SJCRH30 (cell line): ENCODE data around the gene CABP1. TPM values are rescaled to one million over a fixed set of nuclear protein-coding genes. Genes with fewer than 3 reads are reported as not detected.
"Not testable (repeated sequence)": the region's sequence is repeated elsewhere in the genome, so short reads cannot be mapped to it uniquely, and the experiment has no call there.

Source experiments
- DNase-seq, 2 experiments: peaks; one replicate each; pipeline ENCODE4 v3.0.0-alpha.2; 2015 to 2020
- H3K27ac ChIP-seq: fragments of 250-450 bp; sonication (Bioruptor Pico); 2 replicates; pipeline ENCODE4 v1.5.1; 2020; ENCODE audit warnings: mild to moderate bottlenecking, moderate library complexity
- H3K27me3 ChIP-seq: fragments of 250-450 bp; sonication (Bioruptor Pico); 2 replicates; pipeline ENCODE4 v1.5.1; 2020; ENCODE audit warnings: mild to moderate bottlenecking, moderate library complexity
- H3K36me3 ChIP-seq: fragments of 250-450 bp; sonication (Bioruptor Pico); 2 replicates; pipeline ENCODE4 v1.5.1; 2020; ENCODE audit warnings: mild to moderate bottlenecking, moderate library complexity
- H3K4me1 ChIP-seq: fragments of 250-450 bp; sonication (Bioruptor Pico); 2 replicates; pipeline ENCODE4 v1.5.1; 2020; ENCODE audit warnings: mild to moderate bottlenecking, moderate library complexity
- H3K4me3 ChIP-seq: fragments of 250-450 bp; sonication (Bioruptor Pico); 2 replicates; pipeline ENCODE4 v1.5.1; 2020; ENCODE audit warnings: mild to moderate bottlenecking, moderate library complexity
- H3K9me3 ChIP-seq: fragments of 250-450 bp; sonication (Bioruptor Pico); replicated peaks from 2 replicates; pipeline ENCODE4 v1.5.1; 2020; ENCODE audit warnings: mild to moderate bottlenecking, moderate library complexity
- total RNA-seq: library from RNA; depleted of rRNA; stranded (reverse); fragments of >200 nt; shearing (Covaris generic); gene quantifications from 2 replicates; pipeline ENCODE4 v1.2.3, GENCODE V29; 2014

Gene CABP1
- total RNA-seq, 1 experiment from 2014 or later, result 2.7 TPM

DNA sequence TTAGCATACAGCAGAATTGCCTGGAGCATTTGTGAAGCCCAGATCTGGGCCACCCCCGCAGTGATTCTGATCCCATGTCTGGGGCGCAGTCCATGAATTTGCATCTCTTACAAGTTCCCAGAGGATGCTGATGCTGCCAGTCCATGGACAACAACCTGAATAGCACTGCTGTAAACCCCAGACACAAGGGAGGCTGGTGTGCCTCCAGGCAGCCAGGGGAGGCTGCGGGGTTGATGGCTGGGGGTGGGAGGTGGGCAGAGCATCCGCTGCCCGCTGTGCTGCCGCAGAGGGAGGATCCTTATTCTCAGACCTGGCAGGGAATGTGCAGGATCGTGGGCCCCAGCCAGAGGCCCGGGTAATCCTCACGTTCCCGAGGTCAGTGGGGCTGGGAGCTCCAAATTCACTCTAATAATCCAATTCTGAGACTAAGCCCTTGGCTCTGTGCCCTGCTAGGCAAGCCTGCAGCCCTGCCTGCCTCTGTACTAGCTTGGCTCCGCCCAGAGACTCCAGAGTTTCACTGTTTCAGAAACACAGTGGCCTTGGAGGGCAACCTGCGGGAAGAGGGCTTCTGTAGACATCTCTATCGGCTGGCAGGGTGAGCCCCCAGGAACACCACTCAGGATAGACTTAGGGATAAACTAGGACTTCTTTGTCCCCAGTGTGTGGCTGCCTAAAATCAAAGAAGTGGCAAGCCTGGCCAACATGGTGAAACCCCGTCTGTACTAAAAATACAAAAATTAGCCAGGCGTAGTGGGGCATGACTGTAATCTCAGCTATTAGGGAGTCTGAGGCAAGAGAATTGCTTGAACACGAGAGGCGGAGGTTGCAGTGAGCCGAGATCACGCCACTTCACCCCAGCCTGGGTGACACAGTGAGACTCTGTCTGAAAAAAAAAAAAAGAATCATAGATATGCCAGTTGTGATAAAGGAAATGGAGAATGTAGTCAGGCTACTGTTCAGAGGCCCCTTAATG lies 28.7 kb downstream of the CABP1 start:
- Histone ChIP-seq H3K9me3 (no peaks in the 10 kb centered on the region), H3K4me1 (peaks cover 16% of the 10 kb centered on the region; the same call in 1 of the 2 replicates), H3K4me3 (peak overlapping the region; percentile 31), H3K36me3 (no peaks in the 10 kb centered on the region), H3K27me3 (no peaks in the 10 kb centered on the region; the same call in 1 of the 2 replicates), H3K27ac (no peak overlapping the region)
- peak; percentile 67 to 73 for DNase-seq

DNA sequence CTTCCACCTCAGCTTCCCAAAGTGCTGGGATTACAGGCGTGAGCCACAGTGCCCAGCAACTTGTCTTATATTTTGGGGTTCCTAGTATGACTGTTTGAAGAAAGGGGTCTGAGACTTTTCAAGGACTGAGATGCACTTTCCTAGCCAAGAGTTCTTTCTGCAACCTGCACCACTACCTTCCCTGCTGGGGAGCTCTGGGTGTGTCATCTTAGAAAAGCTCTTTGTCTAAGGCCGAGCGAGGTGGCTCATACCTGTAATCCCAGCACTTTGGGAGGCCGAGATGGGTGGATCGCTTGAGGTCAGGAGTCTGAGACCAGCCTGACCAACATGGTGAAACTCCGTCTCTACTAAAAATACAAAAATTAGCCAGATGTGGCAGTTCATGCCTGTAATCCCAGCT lies 29.8 kb downstream of the CABP1 start:
- not testable (repeated sequence) for H3K36me3 ChIP-seq, H3K4me3 ChIP-seq, H3K27ac ChIP-seq, DNase-seq, H3K27me3 ChIP-seq, H3K9me3 ChIP-seq
- peaks cover 16% of the 10 kb centered on the region; the same call in 1 of the 2 replicates for H3K4me1 ChIP-seq

DNA sequence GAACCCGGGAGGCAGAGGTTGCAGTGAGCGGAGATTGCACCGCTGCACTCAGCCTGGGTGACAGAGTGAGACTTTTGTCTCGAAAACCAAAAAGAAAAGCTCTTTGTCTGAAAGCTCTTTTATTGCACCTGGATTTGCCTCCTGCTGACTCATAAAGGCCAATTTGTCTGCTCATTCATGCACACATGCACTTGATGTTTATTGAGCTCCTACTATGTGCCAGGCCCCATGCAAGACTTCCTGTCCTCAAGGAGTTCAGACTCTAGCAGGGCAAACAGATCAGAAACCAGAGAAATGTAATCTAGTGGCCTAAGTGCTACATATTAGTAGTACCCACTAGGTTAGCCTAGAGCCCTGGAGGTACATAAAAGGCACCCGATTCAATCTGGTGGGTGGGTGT lies 30.2 kb downstream of the CABP1 start:
- no peak for DNase-seq
- peaks cover 16% of the 10 kb centered on the region; the same call in 1 of the 2 replicates for H3K4me1 ChIP-seq
- H3K9me3 ChIP-seq, result no peaks in the 10 kb centered on the region
- no peak overlapping the region for H3K4me3 ChIP-seq
- no peaks in the 10 kb centered on the region for H3K36me3 ChIP-seq
- H3K27ac ChIP-seq, result no peak overlapping the region
- H3K27me3 ChIP-seq, result no peaks in the 10 kb centered on the region; the same call in 1 of the 2 replicates

DNA sequence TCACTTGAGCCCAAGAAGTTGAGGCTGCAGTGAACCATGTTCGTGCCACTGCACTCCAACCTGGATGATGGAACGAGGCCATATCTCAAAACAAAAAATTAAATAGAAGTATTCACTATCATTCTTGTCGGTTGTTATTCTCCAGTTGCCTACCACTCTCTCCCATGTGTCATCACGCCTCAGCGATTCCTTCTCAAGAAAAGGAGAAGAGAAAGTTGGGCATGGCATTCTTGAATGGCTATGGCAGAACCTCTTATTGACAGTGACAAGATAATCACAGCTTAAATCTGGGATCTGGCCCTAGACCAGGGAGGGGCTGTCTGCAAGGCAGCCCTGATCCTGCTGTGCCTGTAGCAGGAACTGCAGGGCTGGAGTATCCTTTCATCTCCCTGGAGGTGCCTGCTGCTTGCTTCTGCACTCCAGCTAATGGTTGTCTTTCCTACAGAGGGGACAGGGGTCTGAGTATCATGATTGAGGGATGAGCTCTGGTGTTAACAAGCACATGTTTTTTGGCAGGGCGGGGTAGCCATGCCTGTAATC lies 33.7 kb downstream of the CABP1 start:
- no peaks in the 10 kb centered on the region for H3K36me3 ChIP-seq
- no peak overlapping the region for H3K4me3 ChIP-seq
- DNase-seq, result no peak
- H3K9me3 ChIP-seq, result no peaks in the 10 kb centered on the region
- H3K27me3 ChIP-seq, result no peaks in the 10 kb centered on the region; the same call in 1 of the 2 replicates
- H3K4me1 ChIP-seq, result peaks cover 5% of the 10 kb centered on the region; the same call in 1 of the 2 replicates
- no peak overlapping the region for H3K27ac ChIP-seq

DNA sequence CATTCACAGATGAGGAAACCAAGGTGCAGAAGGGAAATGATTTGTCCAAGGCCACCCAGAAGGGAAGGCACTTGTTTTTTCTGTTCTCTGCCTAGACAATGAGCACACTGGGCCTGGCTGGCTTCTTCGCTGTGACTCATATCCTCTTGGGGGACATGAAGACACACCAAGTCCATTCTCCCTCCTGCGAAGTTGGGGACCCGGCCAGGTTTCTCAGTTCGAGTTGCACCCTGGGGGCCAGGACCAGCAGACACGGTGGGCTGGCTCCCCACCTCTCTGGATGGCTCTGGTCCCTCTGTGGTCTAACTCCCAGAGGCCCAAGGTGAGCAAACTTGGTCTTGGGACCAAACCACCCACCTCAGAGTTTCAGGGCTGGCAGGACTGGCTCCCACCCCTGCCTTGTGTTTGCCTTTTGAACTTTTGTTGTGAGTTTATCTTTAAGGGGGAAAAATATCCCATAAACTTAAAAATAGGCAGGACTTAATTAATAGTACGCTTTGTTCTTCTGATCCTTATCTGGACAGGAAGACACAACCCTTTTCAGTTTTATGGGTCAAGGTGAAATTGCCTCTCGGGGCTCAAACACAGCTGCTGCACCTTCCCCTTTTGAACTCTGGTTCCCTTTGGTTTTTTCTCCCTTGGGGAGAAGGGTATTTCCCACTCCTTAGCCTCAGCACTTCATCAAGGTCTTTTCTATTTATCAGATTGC lies 37.5 kb downstream of the CABP1 start:
- no peak for DNase-seq
- no peaks in the 10 kb centered on the region for H3K36me3 ChIP-seq
- no peak overlapping the region for H3K27ac ChIP-seq
- no peaks in the 10 kb centered on the region for H3K9me3 ChIP-seq
- H3K4me3 ChIP-seq, result no peak overlapping the region
- H3K27me3 ChIP-seq, result no peaks in the 10 kb centered on the region
- H3K4me1 ChIP-seq, result peaks cover 5% of the 10 kb centered on the region; the same call in 1 of the 2 replicates

DNA sequence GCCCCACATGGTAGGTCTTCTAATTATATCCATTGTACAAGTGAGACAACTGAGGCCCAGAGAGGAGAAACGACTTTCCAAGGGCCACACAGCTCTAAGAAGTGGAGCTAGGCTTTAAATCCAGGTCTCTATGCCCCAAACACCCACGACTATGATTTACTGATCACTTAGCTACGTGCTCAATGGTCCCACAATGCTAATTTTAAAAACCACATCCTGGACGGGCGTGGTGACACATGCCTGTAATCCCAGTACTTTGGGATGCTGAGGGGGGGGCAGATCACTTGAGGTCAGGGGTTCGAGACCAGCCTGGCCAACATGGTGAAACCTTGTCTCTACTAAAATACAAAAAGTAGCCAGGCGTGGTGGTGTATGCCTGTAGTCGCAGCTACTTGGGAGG lies 38.1 kb downstream of the CABP1 start:
- no peak for DNase-seq

DNA sequence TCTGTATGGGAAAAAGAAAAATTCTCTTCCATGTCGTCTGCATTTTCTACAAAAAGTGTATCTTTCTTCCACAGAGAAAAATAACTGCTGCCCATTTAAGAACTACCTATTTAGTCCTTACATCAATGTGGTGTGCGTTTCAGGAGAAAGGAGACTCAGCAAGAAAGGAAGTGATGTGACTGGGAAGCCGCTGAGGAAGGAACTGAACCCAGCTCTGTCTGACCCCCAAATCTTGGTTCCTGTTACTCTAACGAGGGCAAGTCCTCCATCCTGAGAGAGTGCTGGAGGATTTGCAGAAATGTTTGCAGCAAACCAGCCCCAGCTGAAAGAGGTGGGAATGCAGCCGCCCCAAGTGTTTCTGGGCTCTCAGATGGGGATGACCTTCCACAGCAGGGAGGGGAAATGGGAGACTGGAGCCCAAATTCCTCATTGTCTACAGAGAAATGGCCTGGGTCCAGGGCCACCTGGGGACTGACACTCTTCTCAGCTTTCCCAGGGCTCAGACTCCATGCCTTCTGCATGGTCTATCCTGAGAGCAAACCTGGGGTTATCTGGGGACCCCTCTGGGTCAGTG lies 39.8 kb downstream of the CABP1 start:
- H3K4me1 ChIP-seq, result peaks cover 5% of the 10 kb centered on the region; the same call in 1 of the 2 replicates
- no peaks in the 10 kb centered on the region for H3K27me3 ChIP-seq
- H3K9me3 ChIP-seq, result no peaks in the 10 kb centered on the region
- no peaks in the 10 kb centered on the region for H3K36me3 ChIP-seq
- no peak overlapping the region for H3K27ac ChIP-seq
- H3K4me3 ChIP-seq, result no peak overlapping the region
- DNase-seq, result no peak

More for the DNA sequence above, 38.1 kb downstream of the CABP1 start:
- H3K27ac ChIP-seq, result no peak overlapping the region
- no peaks in the 10 kb centered on the region for H3K36me3 ChIP-seq
- H3K9me3 ChIP-seq, result no peaks in the 10 kb centered on the region
- no peaks in the 10 kb centered on the region for H3K27me3 ChIP-seq
- no peak overlapping the region for H3K4me3 ChIP-seq
- peaks cover 5% of the 10 kb centered on the region; the same call in 1 of the 2 replicates for H3K4me1 ChIP-seq

DNA sequence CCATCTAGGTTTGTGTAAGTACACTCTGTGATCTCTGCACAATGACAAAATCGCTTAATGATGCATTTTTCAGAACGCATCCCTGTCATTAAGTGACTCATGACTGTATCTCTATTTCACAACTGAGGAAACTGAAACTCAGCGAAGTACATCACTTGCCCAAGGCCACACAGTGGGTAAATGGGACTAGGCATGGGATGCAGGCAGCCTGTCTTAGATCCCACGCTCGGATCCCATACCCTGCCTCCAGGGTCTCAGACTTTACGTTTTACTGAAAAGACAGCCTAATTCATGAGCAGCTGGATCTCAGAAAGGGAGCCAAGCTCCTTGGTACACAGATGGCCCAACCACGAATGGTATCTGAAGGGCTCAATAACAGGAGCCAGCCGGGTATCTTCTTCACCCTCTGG lies 44.1 kb downstream of the CABP1 start:
- H3K27ac ChIP-seq, result no peak overlapping the region
- H3K4me3 ChIP-seq, result no peak overlapping the region
- no peak for DNase-seq
- no peaks in the 10 kb centered on the region for H3K27me3 ChIP-seq
- peaks cover 8% of the 10 kb centered on the region for H3K4me1 ChIP-seq
- H3K9me3 ChIP-seq, result no peaks in the 10 kb centered on the region
- no peaks in the 10 kb centered on the region for H3K36me3 ChIP-seq

DNA sequence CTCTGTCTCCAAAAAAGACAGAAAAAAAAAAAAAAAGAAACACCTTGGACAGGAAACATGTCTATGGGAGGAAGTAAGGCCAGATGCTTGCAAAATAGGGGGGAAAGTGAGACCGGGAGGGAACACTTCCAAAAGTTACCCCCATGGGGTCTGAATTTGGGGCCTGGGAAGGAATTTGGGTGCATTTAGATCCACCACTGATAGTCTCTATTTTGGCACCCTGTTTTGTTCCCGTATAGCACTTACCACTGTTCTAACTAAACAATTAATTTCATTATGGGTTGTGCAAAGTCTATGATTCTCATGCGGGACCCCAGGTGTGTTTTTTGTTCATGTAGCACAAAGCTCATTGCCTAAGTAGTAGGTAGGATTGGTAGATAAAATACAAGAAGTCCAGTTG lies 45.1 kb downstream of the CABP1 start:
- DNase-seq, result no peak
- Histone ChIP-seq H3K9me3 (no peaks in the 10 kb centered on the region), H3K27ac (no peak overlapping the region), H3K4me3 (peak overlapping the region; percentile 88), H3K4me1 (peaks cover 8% of the 10 kb centered on the region), H3K36me3 (no peaks in the 10 kb centered on the region), H3K27me3 (no peaks in the 10 kb centered on the region)

DNA sequence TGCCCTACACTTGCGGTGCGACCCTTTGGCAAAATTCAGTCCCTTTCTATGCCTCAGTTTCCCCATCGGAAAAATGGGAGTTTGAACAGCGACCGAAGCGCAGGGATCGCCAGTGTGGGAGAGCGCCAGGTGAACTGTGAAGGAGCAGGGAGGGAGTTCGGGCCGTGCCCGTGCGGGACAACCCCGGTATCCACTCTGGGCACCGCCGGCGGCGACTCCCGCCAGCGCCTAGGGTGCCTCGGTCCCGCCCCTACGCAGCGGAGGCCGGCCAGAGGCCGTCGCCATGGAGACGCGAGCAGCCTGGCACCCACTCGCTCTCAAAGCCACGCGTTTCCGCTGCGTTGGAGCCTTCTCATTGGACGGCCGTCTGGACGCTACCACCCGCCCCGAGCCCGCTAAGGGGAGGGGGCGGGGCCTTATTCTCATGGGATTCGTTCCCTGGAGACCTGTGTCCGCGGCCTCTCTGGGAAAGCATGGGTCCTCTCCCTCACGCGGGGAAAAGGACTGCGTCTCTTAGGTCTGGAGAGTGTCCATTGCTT lies 45.8 kb downstream of the CABP1 start:
- H3K4me3 ChIP-seq, result peak overlapping the region; percentile 88

DNA sequence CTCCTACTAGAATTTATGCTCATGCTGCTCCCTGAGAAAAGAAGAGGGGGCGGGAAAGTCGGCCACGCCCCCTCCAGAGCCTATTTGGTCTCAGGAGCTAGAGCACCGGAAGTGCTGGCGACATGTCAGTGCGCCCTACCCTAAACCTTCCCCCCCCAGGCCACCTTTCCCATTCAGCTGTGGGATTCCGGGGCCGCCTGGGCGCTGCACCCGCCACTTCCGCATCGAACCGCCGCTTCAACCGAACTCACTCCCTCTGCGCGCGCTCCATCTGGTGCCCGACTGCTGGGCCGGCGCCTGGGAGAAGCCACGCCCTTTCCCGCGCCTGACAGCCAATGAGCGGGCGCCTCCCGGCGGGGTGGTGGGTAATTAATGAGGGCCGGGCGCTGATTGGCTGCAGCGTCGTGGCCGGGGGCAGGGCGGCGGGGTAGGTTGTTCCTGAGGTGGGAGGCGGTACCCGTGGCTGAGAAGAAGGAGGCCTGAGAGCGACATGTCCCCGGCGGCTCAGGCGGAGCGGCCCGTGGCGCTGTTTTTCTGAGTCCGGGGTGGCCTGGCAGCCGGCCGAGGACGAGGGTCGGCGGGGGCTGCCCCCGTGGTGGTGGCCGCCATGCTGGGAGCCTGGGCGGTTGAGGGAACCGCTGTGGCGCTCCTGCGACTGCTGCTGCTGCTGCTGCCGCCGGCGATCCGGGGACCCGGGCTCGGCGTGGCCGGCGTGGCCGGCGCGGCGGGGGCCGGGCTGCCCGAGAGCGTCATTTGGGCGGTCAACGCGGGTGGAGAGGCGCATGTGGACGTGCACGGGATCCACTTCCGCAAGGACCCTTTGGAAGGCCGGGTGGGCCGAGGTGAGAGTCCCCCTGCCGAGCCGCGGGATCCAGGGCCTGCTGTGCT lies 46.5 kb downstream of the CABP1 start, which contains the start of gene MLEC:
Gene MLEC (plus strand): TSS at position 460 of the 888 bp plus-strand sequence. CDS start 148 bp downstream, at position 608.
- peaks cover 8% of the 10 kb centered on the region for H3K4me1 ChIP-seq
- DNase-seq, result peak; percentile 97 to 98
- no peaks in the 10 kb centered on the region for H3K9me3 ChIP-seq
- no peaks in the 10 kb centered on the region for H3K27me3 ChIP-seq
- peak within 1 kb of the TSS; percentile 85 for H3K27ac ChIP-seq
- peak within 1 kb of the TSS; percentile 88 for H3K4me3 ChIP-seq
- no peaks in the 10 kb centered on the region for H3K36me3 ChIP-seq

More for the DNA sequence above, 45.8 kb downstream of the CABP1 start:
- peak; percentile 97 to 98 for DNase-seq
- no peaks in the 10 kb centered on the region for H3K27me3 ChIP-seq
- peak overlapping the region; percentile 85 for H3K27ac ChIP-seq
- no peaks in the 10 kb centered on the region for H3K9me3 ChIP-seq
- H3K4me1 ChIP-seq, result peaks cover 8% of the 10 kb centered on the region
- no peaks in the 10 kb centered on the region for H3K36me3 ChIP-seq

DNA sequence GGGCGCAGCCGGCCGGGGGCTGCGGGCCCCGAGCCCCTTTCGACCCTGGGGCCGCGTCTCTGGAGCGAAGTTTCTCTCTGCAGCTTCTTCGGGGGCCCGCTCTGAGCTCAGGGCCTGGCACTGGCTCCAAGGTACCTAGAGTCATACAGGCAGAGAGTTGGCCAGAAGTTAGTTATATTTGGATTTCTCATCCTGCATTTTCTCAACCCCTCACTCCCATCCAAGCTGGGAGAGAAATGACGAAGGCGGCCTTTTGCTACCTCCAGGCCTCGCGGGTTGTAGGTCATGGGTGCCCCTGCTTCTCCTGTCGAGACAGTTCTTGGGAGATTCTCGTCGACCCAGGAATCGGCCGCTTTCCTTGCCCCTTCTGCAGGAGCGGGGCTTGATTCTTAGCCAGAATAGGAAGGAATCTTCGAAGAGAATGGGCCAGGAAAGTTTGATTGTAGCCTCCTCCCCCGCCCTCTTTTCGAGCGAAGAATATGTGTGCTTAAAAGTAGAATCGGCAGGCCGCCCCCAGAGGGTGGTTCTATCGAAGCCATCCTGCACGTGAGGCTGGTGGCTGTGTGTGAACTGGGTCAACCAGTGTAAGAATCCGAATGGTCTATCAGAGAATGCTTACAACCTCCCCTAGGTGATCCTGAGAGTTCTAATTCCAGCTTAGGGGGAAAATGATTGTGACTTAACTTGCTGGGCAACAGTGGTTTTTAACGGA lies 47.3 kb downstream of the CABP1 start:
- H3K27me3 ChIP-seq, result no peaks in the 10 kb centered on the region
- no peaks in the 10 kb centered on the region for H3K36me3 ChIP-seq
- no peaks in the 10 kb centered on the region for H3K9me3 ChIP-seq
- H3K4me3 ChIP-seq, result peak overlapping the region; percentile 88
- peaks cover 14% of the 10 kb centered on the region for H3K4me1 ChIP-seq
- no peak overlapping the region; the same call in 1 of the 2 replicates for H3K27ac ChIP-seq
- DNase-seq, result no peak
